Measurements from ENCODE around the gene AP2A1. TPM values are rescaled to one million over a fixed set of nuclear protein-coding genes. Genes with fewer than 3 reads are reported as not detected.

AP2A1 gene
- polyA plus RNA-seq, 1 donor from 2014 or later, result 40.8 TPM

- Histone ChIP-seq H3K27me3 (ENCODE audit: insufficient read depth, low read depth, low read length) (no peaks in the 10 kb centered on the region), H3K79me2 (replicated peaks; ENCODE audit: insufficient read depth, low read length) (no peaks in the 10 kb centered on the region), H3K36me3 (ENCODE audit: insufficient read depth, low read length) (no peaks in the 10 kb centered on the region), H3F3A (ENCODE audit: insufficient read depth, low read length, poor library complexity, severe bottlenecking) (no peaks in the 10 kb centered on the region), H3K27ac (ENCODE audit: low read length) (no peak overlapping the region), H4K20me1 (ENCODE audit: insufficient read depth) (no peaks in the 10 kb centered on the region), H3K4me2 (ENCODE audit: low read length) (no peak overlapping the region), H2AFZ (ENCODE audit: low read depth, low read length) (no peak overlapping the region), H3K9me3 (ENCODE audit: low read length) (no peaks in the 10 kb centered on the region), H3K9me2 (ENCODE audit: insufficient read depth, low read length) (no peaks in the 10 kb centered on the region), H3K9ac (ENCODE audit: low read length) (no peak overlapping the region), H3K4me3 (ENCODE audit: low read length) (no peak overlapping the region)
- TF ChIP-seq EZH2 (IDR thresholded peaks at IDR 0.05; ENCODE audit: borderline replicate concordance, insufficient read depth, low read length, poor library complexity, severe bottlenecking), result no peak
- no peak for TF ChIP-seq RAD21 (conservative IDR thresholded peaks at IDR 0.05)
- TF ChIP-seq MXI1 (conservative IDR thresholded peaks at IDR 0.05; ENCODE audit: poor library complexity, severe bottlenecking), result no peak
- no peak for TF ChIP-seq EP300 (conservative IDR thresholded peaks at IDR 0.05; ENCODE audit: poor library complexity, severe bottlenecking)
- no peak for TF ChIP-seq SMC3 (conservative IDR thresholded peaks at IDR 0.05; ENCODE audit: poor library complexity)
- no peak for TF ChIP-seq POLR2AphosphoS5 (IDR thresholded peaks at IDR 0.05)
- TF ChIP-seq, protein P1, sequence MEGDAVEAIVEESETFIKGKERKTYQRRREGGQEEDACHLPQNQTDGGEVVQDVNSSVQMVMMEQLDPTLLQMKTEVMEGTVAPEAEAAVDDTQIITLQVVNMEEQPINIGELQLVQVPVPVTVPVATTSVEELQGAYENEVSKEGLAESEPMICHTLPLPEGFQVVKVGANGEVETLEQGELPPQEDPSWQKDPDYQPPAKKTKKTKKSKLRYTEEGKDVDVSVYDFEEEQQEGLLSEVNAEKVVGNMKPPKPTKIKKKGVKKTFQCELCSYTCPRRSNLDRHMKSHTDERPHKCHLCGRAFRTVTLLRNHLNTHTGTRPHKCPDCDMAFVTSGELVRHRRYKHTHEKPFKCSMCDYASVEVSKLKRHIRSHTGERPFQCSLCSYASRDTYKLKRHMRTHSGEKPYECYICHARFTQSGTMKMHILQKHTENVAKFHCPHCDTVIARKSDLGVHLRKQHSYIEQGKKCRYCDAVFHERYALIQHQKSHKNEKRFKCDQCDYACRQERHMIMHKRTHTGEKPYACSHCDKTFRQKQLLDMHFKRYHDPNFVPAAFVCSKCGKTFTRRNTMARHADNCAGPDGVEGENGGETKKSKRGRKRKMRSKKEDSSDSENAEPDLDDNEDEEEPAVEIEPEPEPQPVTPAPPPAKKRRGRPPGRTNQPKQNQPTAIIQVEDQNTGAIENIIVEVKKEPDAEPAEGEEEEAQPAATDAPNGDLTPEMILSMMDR (IDR thresholded peaks at IDR 0.05; ENCODE audit: poor library complexity, severe bottlenecking), result no peak
- TF ChIP-seq, protein P2, sequence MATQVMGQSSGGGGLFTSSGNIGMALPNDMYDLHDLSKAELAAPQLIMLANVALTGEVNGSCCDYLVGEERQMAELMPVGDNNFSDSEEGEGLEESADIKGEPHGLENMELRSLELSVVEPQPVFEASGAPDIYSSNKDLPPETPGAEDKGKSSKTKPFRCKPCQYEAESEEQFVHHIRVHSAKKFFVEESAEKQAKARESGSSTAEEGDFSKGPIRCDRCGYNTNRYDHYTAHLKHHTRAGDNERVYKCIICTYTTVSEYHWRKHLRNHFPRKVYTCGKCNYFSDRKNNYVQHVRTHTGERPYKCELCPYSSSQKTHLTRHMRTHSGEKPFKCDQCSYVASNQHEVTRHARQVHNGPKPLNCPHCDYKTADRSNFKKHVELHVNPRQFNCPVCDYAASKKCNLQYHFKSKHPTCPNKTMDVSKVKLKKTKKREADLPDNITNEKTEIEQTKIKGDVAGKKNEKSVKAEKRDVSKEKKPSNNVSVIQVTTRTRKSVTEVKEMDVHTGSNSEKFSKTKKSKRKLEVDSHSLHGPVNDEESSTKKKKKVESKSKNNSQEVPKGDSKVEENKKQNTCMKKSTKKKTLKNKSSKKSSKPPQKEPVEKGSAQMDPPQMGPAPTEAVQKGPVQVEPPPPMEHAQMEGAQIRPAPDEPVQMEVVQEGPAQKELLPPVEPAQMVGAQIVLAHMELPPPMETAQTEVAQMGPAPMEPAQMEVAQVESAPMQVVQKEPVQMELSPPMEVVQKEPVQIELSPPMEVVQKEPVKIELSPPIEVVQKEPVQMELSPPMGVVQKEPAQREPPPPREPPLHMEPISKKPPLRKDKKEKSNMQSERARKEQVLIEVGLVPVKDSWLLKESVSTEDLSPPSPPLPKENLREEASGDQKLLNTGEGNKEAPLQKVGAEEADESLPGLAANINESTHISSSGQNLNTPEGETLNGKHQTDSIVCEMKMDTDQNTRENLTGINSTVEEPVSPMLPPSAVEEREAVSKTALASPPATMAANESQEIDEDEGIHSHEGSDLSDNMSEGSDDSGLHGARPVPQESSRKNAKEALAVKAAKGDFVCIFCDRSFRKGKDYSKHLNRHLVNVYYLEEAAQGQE (IDR thresholded peaks at IDR 0.05; ENCODE audit: borderline replicate concordance), result no peak
- no peak for TF ChIP-seq TAF1 (IDR thresholded peaks at IDR 0.05; ENCODE audit: low read depth)
Observed at GRCh38 chr19:49788857-49789256, 22.1 kb downstream of the AP2A1 start.

DNA sequence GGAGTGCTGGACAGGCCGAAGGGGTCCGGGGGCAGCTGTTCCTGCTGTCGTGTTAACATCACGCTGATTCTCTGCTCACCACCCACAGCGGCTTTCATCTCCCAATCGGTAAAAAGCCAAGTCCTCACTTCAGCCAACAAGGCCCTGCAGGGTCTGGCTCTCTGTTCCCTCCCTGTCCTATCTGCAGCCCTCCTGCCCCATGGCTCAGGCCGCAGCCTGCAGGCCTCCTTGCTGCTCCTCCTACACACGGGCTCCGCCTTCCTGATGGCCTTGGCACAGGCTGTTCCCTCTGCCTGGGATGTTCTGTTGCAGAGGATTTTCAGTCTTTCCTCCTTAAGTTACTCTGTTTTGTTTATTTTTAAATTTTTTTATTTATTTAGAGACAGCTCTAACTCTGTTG, 24.1 kb downstream of the AP2A1 start:
- Histone ChIP-seq H3K27me3 (ENCODE audit: insufficient read depth, low read depth, low read length) (no peaks in the 10 kb centered on the region), H3K4me3 (ENCODE audit: low read length) (no peak overlapping the region), H4K20me1 (ENCODE audit: insufficient read depth) (no peaks in the 10 kb centered on the region), H3K27ac (ENCODE audit: low read length) (no peak overlapping the region), H3F3A (ENCODE audit: insufficient read depth, low read length, poor library complexity, severe bottlenecking) (no peaks in the 10 kb centered on the region), H3K9me2 (ENCODE audit: insufficient read depth, low read length) (no peaks in the 10 kb centered on the region), H2AFZ (ENCODE audit: low read depth, low read length) (no peak overlapping the region), H3K4me2 (ENCODE audit: low read length) (no peak overlapping the region), H3K9me3 (ENCODE audit: low read length) (no peaks in the 10 kb centered on the region), H3K79me2 (replicated peaks; ENCODE audit: insufficient read depth, low read length) (no peaks in the 10 kb centered on the region), H3K9ac (ENCODE audit: low read length) (no peak overlapping the region), H3K36me3 (ENCODE audit: insufficient read depth, low read length) (no peaks in the 10 kb centered on the region)
- TF ChIP-seq TAF1 (IDR thresholded peaks at IDR 0.05; ENCODE audit: low read depth) (no peak), MXI1 (conservative IDR thresholded peaks at IDR 0.05; ENCODE audit: poor library complexity, severe bottlenecking) (no peak), EP300 (conservative IDR thresholded peaks at IDR 0.05; ENCODE audit: poor library complexity, severe bottlenecking) (no peak), SMC3 (conservative IDR thresholded peaks at IDR 0.05; ENCODE audit: poor library complexity) (no peak), RAD21 (conservative IDR thresholded peaks at IDR 0.05) (no peak)
- TF ChIP-seq, protein P1 (IDR thresholded peaks at IDR 0.05; ENCODE audit: poor library complexity, severe bottlenecking), result no peak
- TF ChIP-seq, protein P2 (IDR thresholded peaks at IDR 0.05; ENCODE audit: borderline replicate concordance), result no peak

Data from neural cell (in vitro differentiated cells).